Endothelial cell of umbilical vein (primary cell): ENCODE results near the gene CTBP2. TPM values are rescaled to one million over a fixed set of nuclear protein-coding genes. Genes with fewer than 3 reads are reported as not detected.
A peak's percentile ranks its signal among the peaks of the same experiment; 100 is the strongest.

ENCODE experiments used
- BruUV-seq: library from RNA; stranded (reverse); fragments of 400-500 nt; replicated peaks from 2 replicates; lab custom pipeline; 2021; lab: Mats Ljungman, UMichigan
- CTCF ChIA-PET: fragments of 300-600, 350-600 bp; sonication (Branson Sonifier 250); formaldehyde crosslinking; loops from one replicate; lab custom pipeline; 2021; ENCODE audit warnings: antibody characterized with exemption, inconsistent platforms; lab: Charles Lee
- POLR2A ChIA-PET: fragments of 300-600, 350-600 bp; sonication (Branson Sonifier 250); formaldehyde crosslinking; loops from one replicate; lab custom pipeline; 2021; ENCODE audit warnings: antibody characterized with exemption, inconsistent platforms; lab: Charles Lee
- DNase-seq: peaks from one replicate; pipeline ENCODE4 v3.0.0-alpha.2; 2011; ENCODE audit warnings: low read depth, low spot score
- FAIRE-seq: peaks from 2 replicates; lab custom pipeline; 2011; peaks lifted over from hg19 to GRCh38; lab: Jason Lieb, UNC
- H2AFZ ChIP-seq: 2 replicates; pipeline ENCODE4 v1.6.0; 2012; ENCODE audit warnings: low read depth, low read length, control low read depth, inconsistent platforms
- H3K27ac ChIP-seq: 2 replicates; pipeline ENCODE4 v1.5.1; 2011; ENCODE audit warnings: low read depth, mild to moderate bottlenecking, control low read depth, low read length, moderate library complexity; ENCODE audit not compliant: insufficient read depth
- H3K27me3 ChIP-seq, 2 experiments: 2 replicates each; pipeline versions ENCODE4 v1.6.0 to v1.6.1; 2011; ENCODE audit warnings: low read length in 2 of 2, mixed read lengths in 1 of 2; ENCODE audit not compliant: control insufficient read depth in 2 of 2, insufficient read depth in 2 of 2
- H3K36me3 ChIP-seq, 2 experiments: 2 replicates in 1 of 2; 3 replicates in 1 of 2; pipeline ENCODE4 v1.5.1; 2011; ENCODE audit warnings: low read length in 2 of 2, mild to moderate bottlenecking in 1 of 2, moderate library complexity in 1 of 2; ENCODE audit not compliant: control insufficient read depth in 2 of 2, insufficient read depth in 2 of 2; ENCODE audit errors: extremely low read depth in 1 of 2
- H3K4me1 ChIP-seq: 3 replicates; pipeline ENCODE4 v1.5.1; 2011; ENCODE audit warnings: mild to moderate bottlenecking, low read length; ENCODE audit not compliant: control insufficient read depth, insufficient read depth; ENCODE audit errors: extremely low read depth
- H3K4me2 ChIP-seq: 2 replicates; pipeline ENCODE4 v1.6.1; 2011; ENCODE audit warnings: low read length, control low read depth, mixed read lengths; ENCODE audit not compliant: insufficient read depth
- H3K4me3 ChIP-seq, 3 experiments: fragments of 200-600 bp in 1 of 3; sonication (generic), shearing (Covaris generic) in 1 of 3; replicated peaks in 1 of 3; 2 replicates each; pipeline ENCODE4 v1.5.1; 2011 to 2016; ENCODE audit warnings: control low read depth in 3 of 3, low read length in 3 of 3, mild to moderate bottlenecking in 2 of 3, inconsistent platforms in 1 of 3, low read depth in 1 of 3, moderate library complexity in 1 of 3; ENCODE audit not compliant: insufficient read depth in 1 of 3
- H3K79me2 ChIP-seq: 2 replicates; pipeline ENCODE4 v1.6.0; 2012; ENCODE audit warnings: low read length, inconsistent platforms; ENCODE audit not compliant: control insufficient read depth, insufficient read depth
- H3K9ac ChIP-seq: replicated peaks from 2 replicates; pipeline ENCODE3; 2011; ENCODE audit warnings: low read length, control low read depth; ENCODE audit not compliant: insufficient read depth; ENCODE audit errors: extremely low read depth
- H3K9me1 ChIP-seq: replicated peaks from 3 replicates; pipeline ENCODE4 v1.6.0; 2011; ENCODE audit warnings: mild to moderate bottlenecking, low read length; ENCODE audit not compliant: control insufficient read depth, insufficient read depth; ENCODE audit errors: extremely low read depth
- H3K9me3 ChIP-seq: replicated peaks from 2 replicates; pipeline ENCODE4 v1.5.1; 2012; ENCODE audit warnings: low read length, inconsistent platforms; ENCODE audit not compliant: control insufficient read depth, insufficient read depth
- H4K20me1 ChIP-seq: replicated peaks from 2 replicates; pipeline ENCODE3; 2011; ENCODE audit warnings: mild to moderate bottlenecking, low read length; ENCODE audit not compliant: control insufficient read depth, insufficient read depth; ENCODE audit errors: extremely low read depth
- EZH2 ChIP-seq: IDR thresholded peaks from 2 replicates; pipeline ENCODE4 v1.6.1; 2012; ENCODE audit warnings: borderline replicate concordance, low read depth, mild to moderate bottlenecking, moderate library complexity, low read length, inconsistent platforms; ENCODE audit not compliant: severe bottlenecking
- GATA2 ChIP-seq: IDR thresholded peaks from 2 replicates; pipeline ENCODE4 v1.7.0; 2011; ENCODE audit warnings: low read depth, mild to moderate bottlenecking, moderate library complexity, mixed read lengths, low read length; ENCODE audit not compliant: insufficient read length, insufficient read depth
- JUN ChIP-seq: IDR thresholded peaks from 2 replicates; pipeline ENCODE4 v1.6.1; 2011; ENCODE audit warnings: borderline replicate concordance, low read depth; ENCODE audit not compliant: insufficient read length, insufficient read depth
- MAX ChIP-seq: IDR thresholded peaks from 2 replicates; pipeline ENCODE4 v1.6.1; 2011; ENCODE audit not compliant: insufficient read depth, insufficient read length
- POLR2A ChIP-seq: IDR thresholded peaks from 2 replicates; pipeline ENCODE4 v1.6.1; 2012; ENCODE audit warnings: low read depth, mild to moderate bottlenecking, control low read depth, low read length
- POLR2AphosphoS5 ChIP-seq: IDR thresholded peaks from 2 replicates; pipeline ENCODE4 v1.6.1; 2012; ENCODE audit warnings: low read depth, mild to moderate bottlenecking, control low read depth, low read length, moderate library complexity; ENCODE audit not compliant: insufficient read depth
- dilution Hi-C: fragments of 300-500 bp; cut with MboI; formaldehyde crosslinking; loops from one replicate; pipeline ENCODE4 v1.15.0; 2019; ENCODE audit warnings: low sequenced_read_pairs; ENCODE audit not compliant: extremely low pct_ligation_motif_present
- intact Hi-C: fragments of 100-400 bp; cut with micrococcal nuclease; formaldehyde crosslinking; loops from one replicate; pipeline ENCODE4 v1.10.0; 2022
- polyA plus RNA-seq, 4 experiments: library from polyadenylated mRNA; depleted of rRNA in 3 of 4; stranded (reverse) in 3 of 4; unstranded in 1 of 4; fragments of >200 nt; gene quantifications; 2 replicates each; pipeline versions ENCODE4 v1.2.1 to v1.2.3, GENCODE V29; 2011 to 2012; ENCODE audit warnings: missing spikeins in 1 of 4
- total RNA-seq: library from RNA; stranded (reverse); gene quantifications from 2 replicates; pipeline ENCODE4 v1.2.3, GENCODE V29; 2021

Gene CTBP2
- total and polyA plus RNA-seq, 2 donors (not counting 3 experiments of a cell fraction or from before 2014, with no cell fraction given), result 118 to 128 TPM

GRCh38 chr10:125095228-125095627 lies 65.1 kb downstream of the CTBP2 start:
- H3K4me2 ChIP-seq, result no peak overlapping the region
- H3K27me3 ChIP-seq, result no peaks in the 10 kb centered on the region
- no peak overlapping the region for H3K27ac ChIP-seq
- DNase-seq (no peak), FAIRE-seq (no peak)
- H3K9me3 ChIP-seq, result no peaks in the 10 kb centered on the region
- peaks cover 5% of the 10 kb centered on the region for H3K4me1 ChIP-seq
- no peak overlapping the region for H3K9ac ChIP-seq
- TF ChIP-seq POLR2AphosphoS5, result peak; percentile 19
- no peak for TF ChIP-seq MAX
- no peak overlapping the region for H3K4me3 ChIP-seq
- H2AFZ ChIP-seq, result no peak overlapping the region
- intact Hi-C loops (no loop called here), dilution Hi-C loops (no loop called here)
- H4K20me1 ChIP-seq, result peaks cover 2% of the 10 kb centered on the region
- H3K36me3 ChIP-seq, result peaks cover 0 to 17% of the 10 kb centered on the region in 2 experiments
- ChIA-PET POLR2A (no interaction called here), CTCF (interaction anchor here (0.8 kb wide), 1 partner anchor 8 kb away, joined by 3 read pairs; no protein-coding TSS in a partner anchor)
- no peaks in the 10 kb centered on the region for H3K9me1 ChIP-seq
- H3K79me2 ChIP-seq, result peaks cover 98% of the 10 kb centered on the region
- no TSS peak for BruUV-seq

GRCh38 chr10:125094806-125095205 lies 65.6 kb downstream of the CTBP2 start:
- Histone ChIP-seq H3K27me3 (no peaks in the 10 kb centered on the region), H3K27ac (no peak overlapping the region), H3K9ac (no peak overlapping the region), H3K36me3 (peaks cover 0 to 17% of the 10 kb centered on the region in 2 experiments), H3K79me2 (peaks cover 97% of the 10 kb centered on the region), H3K4me3 (no peak overlapping the region), H3K9me3 (no peaks in the 10 kb centered on the region), H3K4me2 (no peak overlapping the region), H3K4me1 (peaks cover 5% of the 10 kb centered on the region), H2AFZ (no peak overlapping the region), H3K9me1 (no peaks in the 10 kb centered on the region), H4K20me1 (peaks cover 2% of the 10 kb centered on the region)
- dilution Hi-C loops (no loop called here), intact Hi-C loops (no loop called here)
- BruUV-seq, result no TSS peak
- TF ChIP-seq EZH2 (no peak), GATA2 (no peak), POLR2A (no peak), JUN (no peak)
- DNase-seq (no peak), FAIRE-seq (no peak)
- CTCF ChIA-PET, result interaction anchor here (0.8 kb wide), 1 partner anchor 8 kb away, joined by 3 read pairs; no protein-coding TSS in a partner anchor
- POLR2A ChIA-PET, result no interaction called here
